ENCODE results near the gene AKAP8L. TPM values are rescaled to one million over a fixed set of nuclear protein-coding genes. Genes with fewer than 3 reads are reported as not detected.

Gene AKAP8L
- total and polyA plus RNA-seq, 10 of the 15 experiments (the other 5 are each of a cell fraction or from before 2014, with no cell fraction given) = 0.66 to 64.3 (median 40.0) TPM

- TF ChIP-seq NKRF (conservative IDR thresholded peaks at IDR 0.05) (peak; percentile 17), ZBED1 (IDR thresholded peaks at IDR 0.05; ENCODE audit: borderline replicate concordance) (peak; percentile 77; the same call in 1 of the 2 replicates), SPI1 (IDR thresholded peaks at IDR 0.05; ENCODE audit: borderline replicate concordance, insufficient read depth, low read depth, low read length) (peak; percentile 38; the same call in 1 of the 2 replicates), HCFC1 (IDR thresholded peaks at IDR 0.05; ENCODE audit: low read length) (peak; percentile 88), RAD21 (IDR thresholded peaks at IDR 0.05; ENCODE audit: insufficient read depth, low read depth, low read length) (no peak)
These were observed 39.4 kb downstream of the AKAP8L start, which contains the start of gene AKAP8 (continued) for GRCh38 chr19:15379083-15379998.

GRCh38 chr19:15378534-15379082 lies 40.2 kb downstream of the AKAP8L start:
- WGBS (ENCODE audit: insufficient coverage, insufficient replicate concordance, low lambda C conversion rate, missing lambda C conversion rate) = under 1% methylated on average over 22 of the region's 22 CpGs
- TSS peak; percentile 91 for BruUV-seq (replicated peaks)
- Histone ChIP-seq H3K9ac (ENCODE audit: control insufficient read depth, insufficient read depth, low read length) (peak overlapping the region; percentile 94), H4K20me1 (ENCODE audit: control insufficient read depth, insufficient read depth) (0 out of 2 replicates have a peak, but pooled peaks cover 5% of the 10 kb centered on the region), H3K36me3 (ENCODE audit: control insufficient read depth in 2 of 2, insufficient read depth in 2 of 2, low read length in 1 of 2) (peaks cover 4 to 11% of the 10 kb centered on the region in 2 experiments), H3K4me2 (ENCODE audit: control insufficient read depth, insufficient read depth) (peak overlapping the region; percentile 73), H3K27ac (ENCODE audit: control insufficient read depth, insufficient read depth) (peak overlapping the region; percentile 91), H3K9me3 (replicated peaks; ENCODE audit: control insufficient read depth, insufficient read depth, low read length) (no peaks in the 10 kb centered on the region), H3K4me3 (peak overlapping the region; percentile 94), H3K79me2 (ENCODE audit: control insufficient read depth, insufficient read depth, low read length) (peaks cover 56% of the 10 kb centered on the region), H3K4me1 (ENCODE audit: control insufficient read depth, insufficient read depth, low read length) (peaks cover 23% of the 10 kb centered on the region), H3K27me3 (replicated peaks in 1 of 2; ENCODE audit: control insufficient read depth in 2 of 2, insufficient read depth in 2 of 2, low read length in 1 of 2) (no peaks in the 10 kb centered on the region), H2AFZ (ENCODE audit: control insufficient read depth, low read depth, low read length) (0 out of 2 replicates have a peak overlapping the region, but pooled peaks have one; percentile 37)
- ChIA-PET SMC1A (ENCODE audit: uncharacterized antibody, unreplicated experiment) (interaction anchor here (1.0 to 4.1 kb wide), 8 partner anchors 9 to 177 kb away, joined by 3 to 34 read pairs (median 6); partner anchors contain the start of gene AKAP8L), RAD21 (ENCODE audit: unreplicated experiment) (interaction anchor here (1.0 to 3.9 kb wide), 9 partner anchors 26 to 692 kb away, joined by 3 to 43 read pairs (median 3); partner anchors contain the start of genes AKAP8L and BRD4), POLR2A (interaction anchor here (0.8 to 4.1 kb wide), 7 partner anchors 16 to 88 kb away, joined by 3 to 45 read pairs (median 5); partner anchors contain the start of genes AKAP8L and BRD4), CTCF (interaction anchor here (0.6 to 4.2 kb wide), 8 partner anchors 38 to 201 kb away, joined by 3 to 28 read pairs (median 4); partner anchors contain the start of gene AKAP8L)
- in situ Hi-C loops (cut with MboI) = no loop called here
- DNase-seq (ENCODE audit: low read depth, low spot score) (no peak), ATAC-seq (peak; percentile 49), FAIRE-seq (peak; percentile 77)
- intact Hi-C loops (cut with micrococcal nuclease; ENCODE audit: unreplicated experiment) = loop anchor here (2.0 to 5.0 kb wide), 4 partner anchors 48 to 178 kb away; partner anchors contain the start of gene RASAL3
- no peak for TF ChIP-seq RELA (IDR thresholded peaks at IDR 0.05; ENCODE audit: borderline replicate concordance, partially characterized antibody)
- TF ChIP-seq E4F1 (IDR thresholded peaks at IDR 0.05; ENCODE audit: borderline replicate concordance, partially characterized antibody) = peak; percentile 47
- no peak for TF ChIP-seq PAX8 (IDR thresholded peaks at IDR 0.05)
- no peak for TF ChIP-seq JUND (IDR thresholded peaks at IDR 0.05; ENCODE audit: low read depth, low read length)
- TF ChIP-seq SIN3A (IDR thresholded peaks at IDR 0.05; ENCODE audit: low read depth, low read length) = peak; percentile 68; the same call in 1 of the 2 replicates
- TF ChIP-seq NFYB (IDR thresholded peaks at IDR 0.05; ENCODE audit: insufficient read depth, low read depth, low read length) = no peak
- TF ChIP-seq TAF1 (IDR thresholded peaks at IDR 0.05; ENCODE audit: borderline replicate concordance, low read depth, low read length) = peak; percentile 36; the same call in 1 of the 2 replicates
- TF ChIP-seq NBN (IDR thresholded peaks at IDR 0.05) = peak; percentile 29; the same call in 1 of the 2 replicates
- peak; percentile 40; the same call in 1 of the 2 replicates for TF ChIP-seq YY1 (IDR thresholded peaks at IDR 0.05; ENCODE audit: low read depth, low read length)
- peak; percentile 95 for TF ChIP-seq MXI1 (IDR thresholded peaks at IDR 0.05; ENCODE audit: low read depth, low read length)
